ENCODE data around the gene YWHAE.
"Not testable (repeated sequence)": the region's sequence is repeated elsewhere in the genome, so short reads cannot be mapped to it uniquely, and the experiment has no call there.

The YWHAE gene

DNA sequence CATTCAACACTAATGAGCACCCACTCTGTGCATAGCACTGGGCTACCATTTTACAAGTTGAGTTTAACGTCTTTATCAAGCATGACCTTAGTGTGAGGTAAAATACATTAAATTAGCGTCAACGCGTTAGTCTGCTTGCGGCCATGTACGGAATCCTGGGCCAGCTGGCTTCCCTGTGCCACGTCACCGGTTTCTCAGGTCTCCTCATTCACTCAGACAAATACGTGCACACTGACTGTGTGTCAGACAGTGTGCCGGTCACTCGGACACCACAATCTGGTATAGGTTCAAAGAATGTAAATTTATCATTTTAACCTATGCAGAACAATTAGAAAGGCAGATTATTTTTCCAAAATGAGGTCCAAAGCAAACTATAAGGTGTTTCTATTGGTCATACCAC is 21.4 kb upstream of the YWHAE start:
- TF ChIP-seq GATA1 (IDR thresholded peaks at IDR 0.05; ENCODE audit: low read depth, low read length) (no peak), POLR2A (IDR thresholded peaks at IDR 0.05; ENCODE audit: low read length) (no peak)

DNA sequence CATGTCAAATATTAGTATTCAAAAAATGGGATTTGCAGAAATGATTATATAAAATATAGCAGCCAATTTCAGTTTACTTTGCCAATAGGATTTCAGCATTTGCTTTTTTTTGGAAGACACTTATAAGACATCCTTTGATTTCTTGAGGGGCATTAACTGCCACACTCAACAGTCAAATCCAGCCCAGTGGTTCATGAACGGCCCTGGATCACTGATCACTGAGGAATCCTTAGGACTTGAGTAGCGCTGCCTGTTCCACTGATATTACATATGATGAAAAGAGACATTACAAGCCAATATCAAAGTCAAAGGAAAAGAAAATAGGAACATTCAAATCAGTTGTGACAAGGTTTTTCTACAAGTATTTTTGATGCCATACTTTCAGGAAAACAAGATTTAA is 21.0 kb upstream of the YWHAE start:
- TF ChIP-seq POLR2A (IDR thresholded peaks at IDR 0.05; ENCODE audit: low read length) (no peak), GATA1 (IDR thresholded peaks at IDR 0.05; ENCODE audit: low read depth, low read length) (no peak)
- no peak for DNase-seq

More for the DNA sequence above, 21.4 kb upstream of the YWHAE start:
- DNase-seq = no peak

DNA sequence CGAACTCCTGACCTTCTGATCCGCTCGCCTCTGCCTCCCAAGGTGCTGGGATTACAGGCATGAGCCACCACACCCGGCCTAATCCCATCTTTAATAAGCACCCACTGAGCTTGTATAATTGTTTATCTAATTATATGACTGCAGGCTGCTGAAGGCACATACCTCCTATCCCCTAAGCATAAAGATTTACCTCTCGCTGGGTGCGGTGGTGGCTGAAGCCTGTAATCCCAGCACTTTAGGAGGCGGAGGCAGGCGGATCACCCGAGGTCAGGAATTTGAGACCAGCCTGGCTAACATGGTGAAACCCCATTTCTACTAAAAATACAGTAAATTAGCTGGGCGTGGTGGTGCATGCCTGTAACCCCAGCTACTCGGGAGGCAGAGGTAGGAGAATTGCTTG is 20.1 kb upstream of the YWHAE start:
- no peak for TF ChIP-seq GATA1 (IDR thresholded peaks at IDR 0.05; ENCODE audit: low read depth, low read length)
- TF ChIP-seq POLR2A (IDR thresholded peaks at IDR 0.05; ENCODE audit: low read length) = no peak
- DNase-seq = no peak

DNA sequence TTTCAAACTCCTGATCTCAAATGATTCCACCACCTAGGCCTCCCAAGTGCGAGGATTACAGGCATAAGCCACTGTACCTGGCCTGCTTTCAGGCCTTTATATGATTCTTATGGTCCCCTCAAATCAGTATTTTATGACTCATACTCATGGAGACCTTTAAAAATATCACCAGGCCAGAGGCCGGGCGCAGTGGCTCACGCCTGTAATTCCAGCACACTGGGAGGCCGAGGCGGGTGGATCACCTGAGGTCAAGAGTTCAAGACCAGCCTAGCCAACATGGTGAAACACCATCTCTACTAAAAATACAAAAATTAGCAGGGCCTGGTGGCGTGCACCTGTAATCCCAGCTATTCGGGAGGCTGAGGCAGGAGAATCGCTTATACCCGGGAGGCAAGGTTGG is 18.5 kb upstream of the YWHAE start:
- DNase-seq = not testable (repeated sequence)

DNA sequence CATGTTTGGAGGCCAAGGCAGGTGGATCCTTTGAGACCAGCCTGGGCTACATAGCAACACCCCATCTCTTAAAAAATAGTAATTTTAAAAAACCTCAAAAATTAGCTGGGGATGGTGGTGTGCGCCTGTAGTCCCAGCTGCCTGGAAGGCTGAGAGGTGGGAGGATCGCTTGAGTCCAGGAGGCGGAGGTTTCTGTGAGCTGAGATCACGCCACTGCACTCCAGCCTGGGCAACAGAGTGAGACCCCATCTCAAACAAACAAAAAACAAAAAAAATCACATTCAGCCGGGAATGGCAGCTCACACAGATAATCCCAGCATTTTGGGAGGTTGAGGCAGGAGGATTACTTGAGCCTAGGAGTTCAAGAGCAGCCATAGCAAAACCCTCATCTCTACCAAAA is 16.4 kb upstream of the YWHAE start:
- TF ChIP-seq POLR2A (IDR thresholded peaks at IDR 0.05; ENCODE audit: low read length) (no peak), GATA1 (IDR thresholded peaks at IDR 0.05; ENCODE audit: low read depth, low read length) (no peak)
- no peak for DNase-seq

DNA sequence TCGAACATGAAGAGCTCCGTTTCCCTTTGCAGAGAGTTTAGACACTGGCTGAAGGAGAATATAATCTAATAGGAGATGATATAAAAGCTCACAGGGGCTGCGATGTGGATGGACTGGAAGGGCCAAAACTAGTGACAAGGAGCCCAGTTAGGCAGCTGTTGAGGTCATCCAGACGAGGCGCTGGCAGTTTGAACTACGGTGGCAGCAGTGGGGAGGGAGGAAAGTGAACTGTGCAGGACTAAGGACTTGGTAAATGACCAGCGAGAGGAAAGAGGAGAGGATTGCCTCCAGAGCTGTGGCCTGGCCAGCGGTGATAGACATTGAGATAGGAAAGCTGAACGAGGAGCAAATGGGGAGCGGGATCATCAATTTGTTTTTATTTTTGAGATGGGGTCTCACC is 14.6 kb upstream of the YWHAE start:
- TF ChIP-seq POLR2A (IDR thresholded peaks at IDR 0.05; ENCODE audit: low read length) = no peak
- no peak for TF ChIP-seq GATA1 (IDR thresholded peaks at IDR 0.05; ENCODE audit: low read depth, low read length)
- DNase-seq = no peak

DNA sequence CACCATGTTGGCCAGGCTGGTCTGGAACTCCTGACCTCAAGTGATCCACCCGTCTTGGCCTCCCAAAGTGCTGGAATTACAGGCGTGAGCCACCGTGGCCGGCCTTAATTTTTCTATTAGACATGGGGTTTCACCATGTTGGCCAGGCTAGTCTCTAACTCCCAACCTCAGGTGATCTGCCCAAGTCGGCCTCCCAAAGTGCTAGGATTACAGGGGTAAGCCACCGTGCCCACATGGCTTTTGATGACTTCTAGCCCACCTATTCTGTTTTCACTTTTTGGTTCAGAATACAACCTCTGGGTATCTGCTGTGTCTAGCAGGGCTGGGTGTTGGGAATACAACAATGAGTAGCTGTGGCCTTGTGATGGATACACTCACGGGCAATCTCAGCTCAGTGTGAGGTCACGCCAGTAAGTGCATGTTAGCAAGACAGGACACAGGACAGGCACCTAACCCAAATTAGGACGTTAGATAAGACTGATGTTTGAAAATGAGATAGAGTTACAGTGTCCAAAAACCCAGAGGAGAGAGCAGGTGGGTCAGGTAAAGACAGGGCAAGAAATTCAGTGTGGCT is 14.1 kb upstream of the YWHAE start:
- no peak for DNase-seq
- TF ChIP-seq GATA1 (IDR thresholded peaks at IDR 0.05; ENCODE audit: low read depth, low read length) (no peak), POLR2A (IDR thresholded peaks at IDR 0.05; ENCODE audit: low read length) (no peak)

DNA sequence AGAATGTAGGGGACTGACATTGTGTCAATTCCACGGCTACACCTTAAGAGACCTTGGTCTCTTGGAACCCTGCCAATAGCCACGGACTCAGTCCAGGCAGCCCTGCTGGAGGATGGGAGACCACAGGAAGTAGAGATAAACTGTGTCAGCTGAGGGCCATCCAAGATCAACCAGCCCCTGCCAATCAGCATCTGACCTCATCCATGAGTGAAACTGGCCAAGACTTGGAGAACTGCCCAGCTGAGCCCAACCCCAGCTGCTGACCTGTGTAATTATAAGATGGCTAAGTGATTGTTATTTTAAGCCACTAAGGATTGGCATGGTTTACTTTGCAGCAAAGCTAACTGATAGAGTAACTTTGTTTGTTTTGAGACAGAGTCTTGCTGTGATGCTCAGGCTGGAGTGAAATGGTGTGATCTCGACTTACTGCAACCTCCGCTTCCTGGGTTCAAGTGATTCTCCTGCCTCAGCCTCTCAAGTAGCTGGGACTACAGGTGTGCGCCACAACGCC is 13.3 kb upstream of the YWHAE start:
- peak; percentile 48 to 55 for DNase-seq
- TF ChIP-seq POLR2A (IDR thresholded peaks at IDR 0.05; ENCODE audit: low read length) (no peak), GATA1 (IDR thresholded peaks at IDR 0.05; ENCODE audit: low read depth, low read length) (no peak)

DNA sequence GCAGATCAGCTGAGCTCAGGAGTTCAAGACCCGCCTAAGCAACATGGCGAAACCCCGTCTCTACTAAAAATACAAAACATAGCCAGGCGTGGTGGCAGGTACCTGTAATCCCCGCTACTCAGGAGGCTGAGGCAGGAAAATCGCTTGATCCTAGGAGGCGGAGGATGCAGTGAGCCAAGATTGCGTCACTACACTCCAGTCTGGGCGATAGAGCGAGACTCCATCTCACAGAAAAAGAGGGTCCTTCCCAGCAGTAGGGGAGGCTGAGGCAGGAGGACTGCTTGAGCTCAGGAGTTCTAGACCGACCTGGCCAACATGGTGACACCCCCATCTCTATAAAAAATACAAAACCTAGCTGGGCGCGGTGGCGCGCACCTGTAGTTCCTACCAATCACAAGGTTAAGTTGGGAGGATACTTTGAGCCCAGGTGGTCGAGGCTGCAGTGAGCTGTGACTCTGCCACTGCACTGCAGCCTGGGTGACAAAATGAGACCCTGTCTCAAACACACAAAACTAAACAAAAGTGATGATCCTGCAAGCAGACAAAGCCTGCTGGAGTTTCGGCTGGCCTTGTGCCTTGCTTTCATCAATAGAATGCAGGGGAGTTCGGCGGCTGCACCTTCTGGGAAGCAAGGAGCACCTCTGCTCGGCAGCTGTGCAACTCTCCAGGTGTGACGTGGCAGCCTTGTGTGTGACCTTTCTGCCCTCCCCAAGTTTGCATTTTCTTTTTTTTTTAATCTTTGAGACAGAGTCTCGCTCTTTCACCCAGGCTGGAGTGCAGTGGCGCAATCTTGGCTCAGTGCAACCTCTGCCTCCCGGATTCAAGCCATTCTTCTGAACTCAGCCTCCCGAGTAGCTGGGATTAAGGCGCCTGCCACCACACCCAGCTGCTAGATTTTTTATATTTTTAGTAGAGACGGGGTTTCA is 12.4 kb upstream of the YWHAE start:
- TF ChIP-seq POLR2A (IDR thresholded peaks at IDR 0.05; ENCODE audit: low read length) (no peak), GATA1 (IDR thresholded peaks at IDR 0.05; ENCODE audit: low read depth, low read length) (no peak)
- DNase-seq = no peak

DNA sequence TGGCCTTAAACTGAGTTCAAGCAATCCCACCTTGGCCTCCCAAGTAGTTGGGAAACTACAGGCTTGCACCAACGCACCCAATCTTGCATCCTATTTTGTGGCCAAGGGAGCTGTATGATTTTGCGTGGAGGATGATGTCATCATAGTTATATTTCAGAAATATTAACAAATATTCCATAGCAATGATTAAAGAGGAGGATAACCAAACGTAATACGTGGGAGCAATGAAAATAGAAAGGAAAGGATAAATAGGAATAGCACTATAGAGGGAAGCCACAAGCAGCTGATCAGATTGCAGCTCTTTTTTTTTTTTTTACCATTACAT is 2.2 kb upstream of the YWHAE start:
- DNase-seq = no peak
- TF ChIP-seq GATA1 (IDR thresholded peaks at IDR 0.05; ENCODE audit: low read depth, low read length) (no peak), POLR2A (IDR thresholded peaks at IDR 0.05; ENCODE audit: low read length) (no peak)

DNA sequence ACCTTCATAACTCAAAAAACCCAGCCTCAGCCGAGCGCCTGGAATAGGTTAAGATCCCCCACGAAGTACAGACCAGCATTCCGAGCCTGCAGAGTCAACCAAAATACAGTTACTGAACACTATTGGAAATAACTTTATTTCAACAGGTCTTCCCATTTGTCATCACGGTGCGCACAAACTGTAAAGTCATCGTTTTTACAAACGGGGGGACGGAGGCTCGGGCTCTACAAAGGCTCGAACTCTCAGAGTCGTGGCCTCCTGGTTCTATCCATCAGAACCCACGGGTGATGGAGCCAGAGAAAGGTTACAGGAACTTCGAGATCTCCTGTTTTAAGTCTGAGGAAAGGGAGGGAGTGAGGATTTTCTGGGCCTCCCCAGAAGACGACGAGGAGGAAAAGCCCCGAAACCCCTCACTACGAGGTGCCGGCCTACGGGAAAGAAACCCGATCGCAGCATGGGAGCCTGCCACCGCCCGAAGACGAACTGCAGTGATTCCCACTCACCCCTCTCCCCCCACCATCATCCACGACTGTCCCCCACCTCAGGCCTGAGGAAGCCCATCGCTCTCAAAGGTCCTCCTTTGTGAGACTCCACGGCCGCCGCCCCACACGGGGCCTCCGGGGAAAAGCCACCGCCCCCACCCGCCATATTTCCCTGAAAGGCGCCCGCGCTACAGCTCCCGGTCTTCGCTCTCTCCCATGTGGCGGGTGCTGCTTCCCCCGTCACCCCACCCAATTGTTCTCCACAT is 917 bp downstream of the YWHAE start:
- DNase-seq = peak; percentile 72 to 84

DNA sequence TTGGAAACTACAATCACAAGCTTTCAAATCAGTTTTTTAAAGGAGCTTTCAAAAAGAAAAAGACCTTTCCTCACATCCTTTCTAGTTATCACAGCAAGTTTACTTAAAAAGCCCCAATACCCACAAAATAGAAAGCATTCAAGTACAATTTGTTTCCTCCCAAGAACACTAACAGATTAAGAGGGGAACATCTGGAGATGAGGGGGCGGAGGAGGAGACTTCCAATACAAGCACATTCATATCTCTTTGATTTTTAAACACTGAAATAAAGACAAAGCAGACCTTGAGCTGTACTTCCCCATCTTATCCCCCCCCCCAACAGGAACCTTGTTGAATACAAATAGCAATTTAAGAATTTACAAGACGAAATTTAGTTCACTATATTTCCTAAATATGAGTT is 2.0 kb downstream of the YWHAE start:
- peak; percentile 21 to 46 for DNase-seq

More for the DNA sequence above, 917 bp downstream of the YWHAE start:
- TF ChIP-seq POLR2A (IDR thresholded peaks at IDR 0.05; ENCODE audit: low read length) (no peak), GATA1 (IDR thresholded peaks at IDR 0.05; ENCODE audit: low read depth, low read length) (no peak)

DNA sequence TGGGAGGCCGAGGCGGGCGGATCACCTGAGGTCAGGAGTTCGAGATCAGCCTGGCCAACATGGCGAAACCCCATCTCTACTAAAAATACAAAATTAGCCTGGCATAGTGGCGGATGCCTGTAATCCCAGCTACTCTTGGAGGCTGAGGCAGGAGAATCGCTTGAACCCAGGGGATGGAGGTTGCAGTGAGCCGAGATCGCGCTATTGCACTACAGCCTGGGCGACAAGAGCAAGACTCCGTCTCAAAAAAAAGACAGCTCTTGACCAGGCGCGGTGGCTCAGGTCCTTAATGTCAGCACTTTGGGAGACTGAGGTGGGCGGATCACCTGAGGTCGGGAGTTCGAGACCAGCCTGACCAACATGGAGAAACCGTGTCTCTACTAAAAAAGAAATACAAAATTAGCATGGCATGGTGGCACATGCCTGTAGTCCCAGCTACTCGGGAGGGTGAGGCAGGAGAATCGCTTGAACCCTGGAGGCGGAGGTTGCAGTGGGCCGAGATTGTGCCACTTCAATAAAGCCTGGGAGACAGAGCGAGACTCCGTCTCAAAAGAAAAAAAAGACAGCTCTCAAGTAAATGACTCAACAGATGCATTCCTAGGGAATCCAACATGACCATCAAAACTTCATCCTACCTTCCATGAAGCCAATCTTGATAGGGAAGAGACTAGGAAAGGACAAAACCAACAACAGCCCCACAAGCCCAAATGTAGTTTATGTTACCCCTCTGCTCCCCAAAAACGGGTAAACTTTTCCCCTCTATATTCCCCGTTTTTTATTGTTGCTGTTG is 4.0 kb downstream of the YWHAE start:
- DNase-seq = not testable (repeated sequence)

More for the DNA sequence above, 2.0 kb downstream of the YWHAE start:
- TF ChIP-seq POLR2A (IDR thresholded peaks at IDR 0.05; ENCODE audit: low read length) (no peak), GATA1 (IDR thresholded peaks at IDR 0.05; ENCODE audit: low read depth, low read length) (no peak)

DNA sequence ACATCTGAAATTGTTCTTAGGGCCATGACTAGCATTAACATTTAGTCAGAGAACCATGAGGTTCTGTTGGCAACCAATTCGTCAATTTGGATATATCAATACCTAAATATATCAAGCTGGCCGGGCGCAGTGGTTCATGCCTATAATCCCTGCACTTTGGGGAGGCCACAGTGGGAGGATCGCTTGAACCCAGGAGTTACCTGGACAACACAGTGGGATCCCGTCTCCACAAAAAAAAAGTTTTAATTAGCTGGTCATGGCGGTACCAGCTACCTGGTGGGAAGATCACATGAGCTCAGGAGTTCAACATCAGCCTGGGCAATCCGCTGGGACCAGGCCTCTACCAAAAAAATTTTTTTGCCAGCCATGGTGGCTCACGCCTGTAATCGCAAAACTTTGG is 8.4 kb downstream of the YWHAE start:
- TF ChIP-seq POLR2A (IDR thresholded peaks at IDR 0.05; ENCODE audit: low read length) (no peak), GATA1 (IDR thresholded peaks at IDR 0.05; ENCODE audit: low read depth, low read length) (no peak)
- no peak for DNase-seq

All from erythroblast (primary cell).